K562 (cell line): ENCODE data around the gene PLCB1. TPM values are rescaled to one million over a fixed set of nuclear protein-coding genes. Genes with fewer than 3 reads are reported as not detected.

Experiments used
- ATAC-seq: fragments of 200-7000 bp; cut with Tn5 transposase; 3 replicates; pipeline ENCODE4 v1.9.1; 2020; ENCODE audit warnings: moderate library complexity
- BruUV-seq: library from RNA; stranded (reverse); fragments of 400-500 nt; replicated peaks from 2 replicates; lab custom pipeline; 2021; lab: Mats Ljungman, UMichigan
- CTCF ChIA-PET: fragments of 300-600 bp; formaldehyde crosslinking; extraction: SDS; loops from one replicate; lab custom pipeline; 2021; ENCODE audit warnings: low intra/inter-chr PET ratio; lab: Yijun Ruan, JAX
- POLR2A ChIA-PET: fragments of 300-600, 350-650 bp; sonication (Branson Sonifier 250); formaldehyde crosslinking; extraction: SDS; loops from one replicate; lab custom pipeline; 2021; ENCODE audit warnings: antibody characterized with exemption, inconsistent platforms; lab: Yijun Ruan, JAX
- DNase-seq, 4 experiments: peaks; one replicate each; pipeline versions ENCODE4 v3.0.0 to v3.0.0-alpha.2; 2011 to 2018; ENCODE audit warnings: low spot score in 3 of 4, mixed read lengths in 3 of 4; ENCODE audit errors: extremely low read depth in 1 of 4
- FAIRE-seq: peaks from 2 replicates; lab custom pipeline; 2011; peaks lifted over from hg19 to GRCh38; lab: Jason Lieb, UNC
- H2AFZ ChIP-seq: 2 replicates; pipeline ENCODE4 v1.6.0; 2011; ENCODE audit warnings: low read depth, low read length, control low read depth, inconsistent platforms
- H3K27ac ChIP-seq: fragments of 200-600 bp; 3 replicates; pipeline ENCODE4 v1.8.0; 2011; ENCODE audit warnings: low read depth, mild to moderate bottlenecking, control low read depth, inconsistent platforms, low read length, moderate library complexity, mixed read lengths; ENCODE audit errors: extremely low read depth
- H3K27me3 ChIP-seq, 2 experiments: fragments of 300-600 bp in 1 of 2; 2 replicates in 1 of 2; 3 replicates in 1 of 2; pipeline versions ENCODE4 v1.6.0 to v1.8.0; 2011; ENCODE audit warnings: inconsistent platforms in 2 of 2, low read length in 2 of 2, mild to moderate bottlenecking in 1 of 2, mixed read lengths in 1 of 2, moderate library complexity in 1 of 2; ENCODE audit not compliant: control insufficient read depth in 2 of 2, insufficient read depth in 2 of 2
- H3K36me3 ChIP-seq: fragments of 300-600 bp; 3 replicates; pipeline ENCODE4 v1.8.0; 2011; ENCODE audit warnings: mild to moderate bottlenecking, low read length, inconsistent platforms; ENCODE audit not compliant: control insufficient read depth, insufficient read depth
- H3K4me1 ChIP-seq, 2 experiments: fragments of 200-600 bp in 1 of 2; replicated peaks in 1 of 2; 2 replicates in 1 of 2; 3 replicates in 1 of 2; pipeline versions ENCODE4 v1.5.1 to v1.8.0; 2011; ENCODE audit warnings: inconsistent platforms in 2 of 2, low read length in 2 of 2, mild to moderate bottlenecking in 1 of 2, mixed read lengths in 1 of 2, moderate library complexity in 1 of 2; ENCODE audit not compliant: control insufficient read depth in 2 of 2, insufficient read depth in 2 of 2
- H3K4me2 ChIP-seq: 2 replicates; pipeline ENCODE4 v1.6.1; 2011; ENCODE audit warnings: low read length, control low read depth, inconsistent platforms, mixed read lengths; ENCODE audit not compliant: insufficient read depth
- H3K4me3 ChIP-seq: fragments of 200-600 bp; sonication (generic), shearing (Covaris generic); 2 replicates; pipeline ENCODE4 v1.5.1; 2016; ENCODE audit warnings: control low read depth, inconsistent platforms
- H3K79me2 ChIP-seq: fragments of 200-600 bp; 3 replicates; pipeline ENCODE4 v1.8.0; 2011; ENCODE audit warnings: low read length, inconsistent platforms; ENCODE audit not compliant: control insufficient read depth, insufficient read depth
- H3K9ac ChIP-seq, 2 experiments: 2 replicates each; pipeline versions ENCODE4 v1.6.0 to v1.6.1; 2011; ENCODE audit warnings: low read depth in 2 of 2, low read length in 2 of 2, control low read depth in 1 of 2, inconsistent platforms in 1 of 2, mild to moderate bottlenecking in 1 of 2, mixed read lengths in 1 of 2; ENCODE audit not compliant: insufficient read depth in 1 of 2
- H3K9me1 ChIP-seq: one replicate; pipeline ENCODE4 v1.6.0; 2011; ENCODE audit warnings: inconsistent platforms, mild to moderate bottlenecking, low read length, moderate library complexity; ENCODE audit not compliant: control insufficient read depth, insufficient read depth
- H3K9me3 ChIP-seq: replicated peaks from 2 replicates; pipeline ENCODE4 v1.5.1; 2011; ENCODE audit warnings: low read depth, low read length, inconsistent platforms; ENCODE audit not compliant: control insufficient read depth, insufficient read depth
- H4K20me1 ChIP-seq: replicated peaks from 2 replicates; pipeline ENCODE4 v1.6.1; 2011; ENCODE audit warnings: low read length, inconsistent platforms, mixed read lengths; ENCODE audit not compliant: control insufficient read depth, insufficient read depth
- ATF1 ChIP-seq, 2 experiments: fragments of 450-650 bp in 1 of 2; IDR thresholded peaks; 2 replicates each; pipeline ENCODE4 v1.6.1; 2016; ENCODE audit warnings: missing compliant biosample characterization in 1 of 2, missing genetic modification characterization in 1 of 2
- GTF2E2 ChIP-seq: fragments of 200-800 bp; sonication (Bioruptor generic); IDR thresholded peaks from 2 replicates; pipeline ENCODE4 v1.6.1; 2016; ENCODE audit warnings: missing genetic modification characterization, missing compliant biosample characterization
- RCOR1 ChIP-seq, 2 experiments: IDR thresholded peaks; 2 replicates each; pipeline ENCODE4 v1.6.1; 2012; ENCODE audit warnings: low read depth in 2 of 2, low read length in 2 of 2, borderline replicate concordance in 1 of 2, improper control_type of control experiment in 1 of 2
- in situ Hi-C: fragments of 300-500 bp; cut with MboI; formaldehyde crosslinking; loops from 4 replicates; pipeline ENCODE4 v1.15.0; 2018; ENCODE audit warnings: inconsistent platforms, mixed read lengths
- intact Hi-C: fragments of 100-400 bp; cut with micrococcal nuclease; formaldehyde crosslinking; loops from 2 replicates; pipeline ENCODE4 v1.14.2; 2022
- polyA plus RNA-seq, 8 experiments: library from polyadenylated mRNA; depleted of rRNA in 4 of 8; stranded (reverse) in 5 of 8; unstranded in 3 of 8; fragments of >200 nt; fragmentation: Nextera tagmentation in 2 of 8; fragmentation: Illumina TruSeq in 1 of 8; extraction: Ambion mirVana in 2 of 8; extraction: Trizol in 1 of 8; gene quantifications; 2 replicates each; pipeline versions ENCODE4 v1.2.1 to v1.2.3, GENCODE V29; 2011 to 2014; ENCODE audit warnings: inconsistent platforms in 1 of 8, missing spikeins in 1 of 8
- total RNA-seq, 7 experiments: library from RNA; depleted of rRNA in 6 of 7; stranded (reverse); fragments of >200 nt in 6 of 7; fragmentation: Illumina TruSeq in 2 of 7; extraction: Trizol in 2 of 7; gene quantifications; 2 replicates each; pipeline versions ENCODE4 v1.2.1 to v1.2.3, GENCODE V29; 2011 to 2021; ENCODE audit warnings: low replicate concordance in 1 of 7
- TF ChIP-seq, protein P1 (sequence below): sonication (generic); formaldehyde crosslinking; IDR thresholded peaks from 2 replicates; pipeline ENCODE4 v1.8.0; 2022; ENCODE audit warnings: missing genetic modification reagents, mild to moderate bottlenecking, borderline replicate concordance

The PLCB1 gene
- total and polyA plus RNA-seq, 9 of the 15 experiments (the other 6 are each of a cell fraction or from before 2014, with no cell fraction given), result 0.34 to 3.1 (median 1.3) TPM

DNA sequence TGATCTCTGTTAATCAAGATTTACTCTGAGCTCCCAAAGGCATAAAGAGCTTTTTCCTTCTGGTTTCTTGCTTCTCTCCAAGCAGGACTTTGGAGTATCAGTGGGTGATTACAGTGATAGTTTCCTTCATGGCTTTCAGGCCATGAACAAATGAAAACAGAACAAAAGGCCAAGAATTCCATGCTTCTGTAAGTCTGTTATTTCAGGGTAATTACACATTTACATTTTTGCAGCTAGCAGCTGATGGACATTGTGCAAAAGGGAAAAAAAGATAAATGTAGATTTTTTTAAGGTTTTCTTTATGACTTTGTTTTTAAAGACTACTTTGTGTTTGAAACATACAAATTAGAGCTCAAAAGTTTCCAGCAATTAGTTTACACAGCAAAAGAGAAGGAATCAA is 441.6 kb downstream of the PLCB1 start:
- H3K27me3 ChIP-seq, result no peaks in the 10 kb centered on the region
- no peaks in the 10 kb centered on the region; the same call in 1 of the 2 replicates for H3K9me3 ChIP-seq
- no peaks in the 10 kb centered on the region for H4K20me1 ChIP-seq
- H3K9me1 ChIP-seq, result no peaks in the 10 kb centered on the region
- ATAC-seq (no peak), FAIRE-seq (no peak), DNase-seq (no peak)
- no peak overlapping the region for H3K27ac ChIP-seq
- ChIA-PET POLR2A (no interaction called here), CTCF (no interaction called here)
- H3K36me3 ChIP-seq, result no peaks in the 10 kb centered on the region
- in situ Hi-C loops (no loop called here), intact Hi-C loops (no loop called here)
- H3K79me2 ChIP-seq, result no peaks in the 10 kb centered on the region
- H2AFZ ChIP-seq, result no peak overlapping the region
- no peaks in the 10 kb centered on the region for H3K4me1 ChIP-seq
- no peak overlapping the region for H3K4me3 ChIP-seq
- H3K9ac ChIP-seq, result no peak overlapping the region
- TF ChIP-seq RCOR1 (IDR thresholded peaks at IDR 0.05; ENCODE audit: borderline replicate concordance in 1 of 2, low read depth in 2 of 2, low read length in 2 of 2) (no peak), ATF1 (CRISPR knock-in tag; IDR thresholded peaks at IDR 0.05) (no peak), ATF1 (tag; IDR thresholded peaks at IDR 0.05) (no peak), GTF2E2 (tag) (no peak)
- TF ChIP-seq, protein P1, sequence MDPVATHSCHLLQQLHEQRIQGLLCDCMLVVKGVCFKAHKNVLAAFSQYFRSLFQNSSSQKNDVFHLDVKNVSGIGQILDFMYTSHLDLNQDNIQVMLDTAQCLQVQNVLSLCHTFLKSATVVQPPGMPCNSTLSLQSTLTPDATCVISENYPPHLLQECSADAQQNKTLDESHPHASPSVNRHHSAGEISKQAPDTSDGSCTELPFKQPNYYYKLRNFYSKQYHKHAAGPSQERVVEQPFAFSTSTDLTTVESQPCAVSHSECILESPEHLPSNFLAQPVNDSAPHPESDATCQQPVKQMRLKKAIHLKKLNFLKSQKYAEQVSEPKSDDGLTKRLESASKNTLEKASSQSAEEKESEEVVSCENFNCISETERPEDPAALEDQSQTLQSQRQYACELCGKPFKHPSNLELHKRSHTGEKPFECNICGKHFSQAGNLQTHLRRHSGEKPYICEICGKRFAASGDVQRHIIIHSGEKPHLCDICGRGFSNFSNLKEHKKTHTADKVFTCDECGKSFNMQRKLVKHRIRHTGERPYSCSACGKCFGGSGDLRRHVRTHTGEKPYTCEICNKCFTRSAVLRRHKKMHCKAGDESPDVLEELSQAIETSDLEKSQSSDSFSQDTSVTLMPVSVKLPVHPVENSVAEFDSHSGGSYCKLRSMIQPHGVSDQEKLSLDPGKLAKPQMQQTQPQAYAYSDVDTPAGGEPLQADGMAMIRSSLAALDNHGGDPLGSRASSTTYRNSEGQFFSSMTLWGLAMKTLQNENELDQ (CRISPR knock-in tag), result no peak
- no peak overlapping the region for H3K4me2 ChIP-seq
- BruUV-seq, result no TSS peak
